HG02852 (cell line): ENCODE data around the gene BMERB1.

Experiments used
- ATAC-seq: cut with Tn5 transposase; IDR thresholded peaks from one replicate; pipeline ENCODE4 v1.9.1; 2021; ENCODE audit warnings: mild to moderate bottlenecking, moderate library complexity; ENCODE audit not compliant: unreplicated experiment

The BMERB1 gene

GRCh38 chr16:15581127-15581815, 146.9 kb downstream of the BMERB1 start:
- no peak for ATAC-seq

DNA sequence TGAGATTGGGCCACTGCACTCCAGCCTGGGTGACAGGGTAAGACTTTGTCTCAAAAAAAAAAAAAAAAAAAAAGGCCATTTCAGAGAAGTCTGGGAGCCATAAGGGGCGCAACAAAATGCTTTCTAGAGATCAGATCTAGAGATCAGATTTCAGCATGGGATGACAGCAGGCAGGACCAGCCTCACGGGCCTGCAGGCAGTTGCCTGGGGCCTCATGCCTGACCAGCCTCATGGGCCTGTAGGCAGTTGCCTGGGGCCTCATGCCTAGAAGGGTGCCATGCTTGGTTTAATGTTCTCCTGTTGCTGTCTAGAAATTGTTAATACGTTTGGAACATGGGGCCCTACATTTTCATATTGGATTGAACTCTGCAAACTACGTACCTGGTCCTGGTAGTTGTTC, 149.1 kb downstream of the BMERB1 start:
- ATAC-seq, result no peak

DNA sequence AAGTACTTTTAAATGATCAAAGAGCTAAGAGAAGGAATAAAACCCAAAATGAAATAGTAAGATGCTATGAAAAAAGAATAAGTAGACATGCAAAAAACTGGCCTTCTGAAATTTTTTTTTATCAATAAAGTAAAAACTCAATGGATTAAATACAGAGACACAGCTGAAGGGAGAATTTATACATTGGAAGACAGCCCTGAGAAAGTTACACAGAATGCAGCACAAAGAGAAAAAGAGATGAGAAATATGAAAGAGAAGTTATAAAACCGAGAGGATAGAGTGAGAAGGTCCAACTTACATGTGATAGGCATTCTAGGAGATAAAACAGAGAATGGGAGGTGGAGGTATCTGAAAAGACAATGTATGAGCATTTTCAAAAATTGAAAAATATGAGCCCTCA, 151.6 kb downstream of the BMERB1 start:
- ATAC-seq, result no peak

GRCh38 chr16:15586716-15587115, 152.3 kb downstream of the BMERB1 start:
- ATAC-seq, result no peak

DNA sequence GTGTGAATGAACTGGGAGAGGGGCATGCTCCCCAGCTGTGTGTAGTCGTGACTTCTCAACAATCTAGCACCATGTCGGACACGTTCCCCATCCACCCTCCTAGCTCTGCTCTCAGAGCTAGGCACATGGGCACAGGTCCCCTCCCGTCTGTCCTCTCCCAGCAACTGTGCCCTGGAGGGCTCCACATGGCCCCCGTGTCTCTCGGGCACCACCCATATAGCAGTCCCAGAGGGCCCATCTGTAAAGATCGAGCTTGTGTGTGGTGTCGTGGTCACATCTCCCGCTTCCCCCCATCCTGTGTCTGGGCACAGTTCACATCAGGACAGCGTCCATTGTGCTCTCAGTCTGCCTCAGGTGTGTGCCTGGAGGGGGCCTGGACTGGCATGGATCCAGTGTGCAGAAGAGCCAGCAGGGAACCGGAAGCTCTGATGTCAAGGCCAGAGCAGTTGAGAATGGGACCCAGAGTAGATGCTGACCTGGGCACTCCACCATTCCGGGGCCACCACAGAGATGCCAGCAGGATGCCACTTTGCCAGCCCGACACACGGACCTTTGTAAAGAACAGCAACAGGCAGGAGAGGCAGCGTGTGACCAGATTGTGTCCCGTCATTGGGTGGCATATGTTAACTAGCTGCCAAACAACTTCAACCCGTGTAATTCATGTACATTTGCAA, 152.9 kb downstream of the BMERB1 start:
- ATAC-seq, result no peak

DNA sequence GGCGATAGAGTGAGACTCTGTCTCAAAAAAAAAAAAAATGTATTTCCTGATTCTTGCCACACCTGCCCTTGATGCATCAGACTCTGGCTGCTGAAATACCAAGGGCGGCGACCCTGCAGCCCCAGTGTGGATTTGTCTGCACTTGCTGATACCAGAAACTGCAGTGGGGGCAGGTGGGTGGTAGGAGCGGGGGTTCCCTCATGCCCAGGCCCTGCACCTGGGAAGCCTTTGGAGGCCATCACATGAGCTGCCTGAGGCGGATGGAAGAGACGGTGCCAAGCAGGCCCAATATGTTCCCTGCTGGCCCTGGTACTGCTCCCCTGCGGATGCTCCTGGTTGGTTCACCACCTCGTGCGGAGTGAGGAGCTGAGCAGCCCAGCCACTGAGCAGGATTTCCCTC, 157.9 kb downstream of the BMERB1 start:
- no peak for ATAC-seq

GRCh38 chr16:15593235-15593634, 158.8 kb downstream of the BMERB1 start:
- ATAC-seq, result no peak

GRCh38 chr16:15594711-15595320, 160.4 kb downstream of the BMERB1 start:
- no peak for ATAC-seq

DNA sequence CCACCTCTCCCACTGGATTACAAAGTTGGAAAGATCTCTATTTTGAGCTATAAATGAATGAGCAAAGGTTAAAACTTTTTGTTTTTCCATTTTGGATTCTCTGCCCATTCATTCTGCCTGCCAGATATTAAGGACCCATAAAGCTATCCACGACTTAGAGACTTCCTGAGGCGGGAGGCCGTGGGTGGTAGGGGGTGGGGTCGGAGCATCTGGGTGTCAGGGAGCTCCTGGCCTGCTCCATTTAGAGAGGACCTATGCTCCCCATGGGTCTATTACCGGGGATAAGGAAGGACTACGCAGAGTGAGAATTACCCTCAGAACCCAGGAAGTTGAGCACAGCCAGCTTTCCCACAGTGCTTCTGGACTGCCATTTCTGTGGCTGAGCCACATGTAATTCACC, 162.7 kb downstream of the BMERB1 start:
- ATAC-seq, result no peak

DNA sequence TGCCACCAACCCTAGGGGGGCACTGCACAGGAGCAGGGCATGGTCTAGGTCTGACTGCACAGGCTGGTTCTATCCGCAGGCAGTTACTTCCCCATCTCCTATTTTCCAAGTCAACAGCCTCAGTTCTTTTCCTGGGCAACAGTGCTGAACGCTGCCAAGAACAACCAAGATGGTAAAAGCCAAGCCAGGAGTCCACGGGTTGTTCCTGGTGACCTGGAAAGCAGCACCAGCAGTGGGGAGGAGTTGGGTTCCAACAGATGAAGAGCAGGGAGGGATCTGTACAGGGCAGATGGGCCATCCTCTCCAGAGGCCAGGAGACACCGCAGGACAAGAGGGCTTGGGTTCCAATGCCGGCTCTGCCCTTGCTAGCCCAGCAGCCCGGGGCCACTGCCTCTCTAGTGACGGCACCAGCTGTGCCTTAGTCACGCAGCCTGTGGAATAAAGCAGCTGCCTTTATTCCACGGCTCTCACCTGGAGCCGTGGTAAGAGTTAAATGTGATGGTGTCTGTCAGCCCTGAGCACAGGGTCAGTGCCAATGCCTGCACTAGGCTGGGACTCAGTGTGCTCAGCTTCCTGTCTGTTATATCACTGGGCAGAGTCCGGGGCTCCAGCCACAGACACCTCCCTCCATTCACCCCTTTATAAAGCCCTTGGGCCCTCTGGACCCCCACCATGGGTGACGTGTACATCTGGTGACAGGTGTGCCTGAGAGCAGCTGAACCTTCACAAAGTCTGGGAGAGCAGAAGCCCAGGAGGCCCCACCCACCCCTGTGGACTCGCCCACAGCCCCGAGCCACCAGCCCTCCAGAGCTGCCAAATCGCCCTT, 163.6 kb downstream of the BMERB1 start:
- ATAC-seq, result no peak

DNA sequence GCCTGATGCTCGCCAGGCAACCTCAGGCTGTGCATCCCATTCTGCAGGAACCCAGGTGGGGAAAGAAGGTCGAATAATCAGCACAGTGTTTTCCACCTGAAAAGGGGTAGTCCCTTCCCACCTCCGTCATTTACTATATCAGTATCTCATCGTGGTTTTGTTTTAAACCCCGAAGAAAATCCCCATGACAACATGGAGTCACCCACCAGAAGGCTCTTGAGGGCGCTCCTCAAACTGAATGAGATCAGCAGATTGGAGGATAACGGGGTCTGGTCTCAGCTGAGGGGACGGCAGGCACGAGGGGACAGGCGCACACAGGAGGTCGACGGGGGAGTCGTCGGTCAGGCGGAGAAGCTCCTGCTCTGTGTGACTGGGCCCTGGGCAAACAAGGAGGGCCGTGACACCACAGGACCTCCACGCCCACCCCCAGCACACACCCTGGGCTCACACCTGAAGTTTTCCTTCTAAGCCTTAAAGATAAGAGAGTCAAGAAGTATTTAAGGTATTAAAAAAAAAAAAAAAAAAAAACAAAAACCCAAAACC, 164.3 kb downstream of the BMERB1 start:
- no peak for ATAC-seq

- no peak for ATAC-seq
Measured at GRCh38 chr16:15599303-15600070, 165.1 kb downstream of the BMERB1 start.

DNA sequence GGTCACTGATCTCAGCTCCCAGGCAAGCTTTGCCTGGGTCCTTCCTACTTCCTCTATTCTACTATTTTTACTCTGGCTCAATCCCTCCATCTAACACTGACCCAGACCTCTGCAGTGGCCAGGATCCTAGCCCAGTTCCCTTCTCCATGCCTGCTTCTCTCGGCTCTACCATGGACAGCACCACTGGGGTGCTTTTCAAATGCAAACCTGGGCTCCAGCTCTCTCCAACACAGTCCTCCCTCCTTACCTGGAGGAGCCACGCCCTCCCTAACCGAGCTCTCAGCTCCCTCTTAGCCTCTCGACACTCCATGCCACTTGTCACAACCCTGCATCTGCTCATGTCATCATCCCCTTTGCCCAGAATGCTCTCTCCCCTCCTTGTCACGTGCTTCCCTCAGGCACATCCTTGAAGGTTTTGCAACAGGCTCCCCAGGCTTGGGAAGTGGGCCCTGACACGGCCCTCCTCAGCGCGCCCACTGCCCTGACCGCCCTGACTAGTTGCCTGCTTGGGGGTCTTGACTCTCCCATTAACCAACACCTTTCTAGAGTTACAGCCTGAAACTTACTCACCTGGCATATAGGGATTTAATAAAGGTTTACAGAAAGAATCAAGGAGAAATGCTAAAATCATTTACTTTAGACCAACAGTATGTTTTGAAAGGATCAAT, 167.0 kb downstream of the BMERB1 start:
- ATAC-seq, result no peak

GRCh38 chr16:15602285-15603044, 168.1 kb downstream of the BMERB1 start:
- ATAC-seq, result no peak

GRCh38 chr16:15604460-15605440, 170.4 kb downstream of the BMERB1 start:
- no peak for ATAC-seq

DNA sequence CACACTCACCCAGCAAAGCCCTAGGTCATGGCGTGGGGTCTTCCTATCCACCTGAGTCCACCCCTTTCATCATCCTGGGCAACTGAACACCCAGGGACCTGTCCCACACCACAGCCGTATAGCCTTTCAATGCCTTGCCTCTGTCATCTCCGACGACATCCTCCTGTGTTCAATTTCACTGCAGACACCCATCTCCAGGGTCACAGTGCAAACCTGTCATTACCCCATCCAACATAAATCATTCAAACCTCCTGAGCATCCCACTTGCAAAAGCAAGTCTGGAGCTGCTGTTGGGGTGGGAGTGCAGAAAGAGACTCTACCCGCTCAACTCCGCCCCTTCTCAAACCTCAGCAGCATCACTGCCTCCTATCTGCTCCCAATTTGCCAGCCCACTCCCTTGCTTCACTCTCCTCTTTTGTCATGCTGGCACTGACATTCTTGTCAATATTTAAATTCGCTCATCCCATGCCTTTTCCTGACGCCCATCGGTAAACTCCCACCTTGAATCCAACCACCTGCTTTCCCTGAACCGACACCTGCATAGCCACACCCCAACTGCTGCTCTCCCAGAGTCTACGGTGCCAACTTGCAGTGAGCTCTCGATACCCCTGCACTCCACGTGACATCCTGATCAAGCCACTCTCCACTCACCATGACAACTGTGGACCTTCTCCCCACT, 171.6 kb downstream of the BMERB1 start:
- no peak for ATAC-seq

DNA sequence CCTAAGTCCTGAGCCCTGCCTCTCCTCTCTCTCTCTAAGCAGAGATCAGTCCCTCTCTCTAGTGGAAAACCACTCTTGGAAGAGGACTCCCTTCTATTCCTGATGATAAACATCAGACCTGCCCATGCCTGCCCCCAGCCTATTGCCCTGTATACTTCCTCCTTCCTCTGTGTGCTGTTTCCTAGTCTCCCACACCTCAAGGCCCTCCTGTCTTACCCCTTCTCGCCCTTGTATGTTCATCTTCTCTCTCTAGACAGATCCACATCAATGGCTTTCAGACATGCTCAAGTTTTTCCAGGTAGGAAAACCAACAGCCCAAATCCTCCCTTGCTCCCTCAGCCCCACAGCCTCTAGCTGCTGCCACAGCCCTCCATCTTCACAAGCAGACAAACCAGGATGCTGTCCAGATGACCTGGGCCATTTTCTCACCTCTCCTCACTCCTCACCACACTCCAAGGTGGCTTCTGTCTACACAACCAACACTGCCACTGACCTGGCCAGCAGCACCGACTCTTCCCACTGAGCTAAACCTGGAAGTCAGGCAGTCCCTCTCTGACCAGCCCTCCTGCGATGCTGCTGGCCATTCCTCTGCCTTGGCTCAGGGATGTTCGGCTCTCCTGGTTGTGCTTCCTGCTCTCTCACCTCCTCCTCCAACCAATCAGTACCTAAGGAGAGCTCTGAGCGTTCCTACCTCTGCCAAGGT, 172.3 kb downstream of the BMERB1 start:
- no peak for ATAC-seq
